ENCODE measurements around the gene PLEKHB2. TPM values are rescaled to one million over a fixed set of nuclear protein-coding genes. Genes with fewer than 3 reads are reported as not detected.
"Not testable (repeated sequence)": the region's sequence is repeated elsewhere in the genome, so short reads cannot be mapped to it uniquely, and the experiment has no call there.

Gene PLEKHB2, protein sequence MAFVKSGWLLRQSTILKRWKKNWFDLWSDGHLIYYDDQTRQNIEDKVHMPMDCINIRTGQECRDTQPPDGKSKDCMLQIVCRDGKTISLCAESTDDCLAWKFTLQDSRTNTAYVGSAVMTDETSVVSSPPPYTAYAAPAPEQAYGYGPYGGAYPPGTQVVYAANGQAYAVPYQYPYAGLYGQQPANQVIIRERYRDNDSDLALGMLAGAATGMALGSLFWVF
- total RNA-seq: 41.3 TPM
- long read RNA-seq, full-length matches to known transcripts: 14 of 82 reads
- long read RNA-seq, partial matches to known transcripts: 63 of 82 reads
- long read RNA-seq, other reads (novel, unspliced or antisense): 5 of 82 reads

DNA sequence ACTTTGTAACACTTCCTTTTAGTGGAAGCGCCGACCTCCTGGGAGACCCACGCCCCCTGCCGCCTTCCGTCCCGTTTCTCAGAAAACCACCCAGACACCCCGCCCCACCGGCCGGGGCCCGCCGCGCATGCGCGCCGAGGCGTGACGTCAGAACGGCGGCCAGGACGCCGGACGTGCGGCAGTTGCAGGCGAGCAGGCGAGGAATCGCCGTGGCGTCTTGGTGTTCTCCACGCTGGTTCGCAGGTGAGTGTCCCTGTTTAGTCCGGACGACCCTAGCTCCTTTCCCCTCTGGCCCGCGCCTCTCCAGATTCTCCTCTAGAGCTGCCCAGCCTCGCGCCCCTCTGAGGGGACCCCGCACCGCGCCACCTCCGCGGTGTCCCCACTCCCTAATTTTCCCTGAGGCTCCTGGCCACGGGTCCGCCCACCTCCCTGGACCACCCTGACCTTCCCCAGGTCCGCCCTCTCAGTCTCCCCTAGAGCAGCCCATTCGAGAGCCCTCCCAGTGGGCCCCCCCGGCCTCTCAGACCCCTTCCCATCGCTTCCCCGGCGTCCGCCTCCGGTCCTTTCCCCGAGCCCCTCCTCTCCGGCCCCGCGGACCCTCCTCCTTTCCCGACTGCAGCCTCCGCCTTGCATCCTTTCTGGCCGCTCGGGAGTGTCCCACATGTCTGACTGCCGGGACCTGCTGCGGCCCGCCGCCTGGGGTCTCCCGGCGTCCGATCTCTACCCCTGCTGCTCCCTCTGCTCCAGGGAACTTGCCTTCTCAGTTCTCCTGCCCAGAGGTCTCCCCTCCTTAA lies at the start of gene PLEKHB2:
Gene PLEKHB2 (plus strand): TSS at position 181 of the 794 bp plus-strand sequence. CDS start 15,606 bp downstream, outside the sequence.
- intact Hi-C loops (cut with DNase I): loop anchor here (1.0 kb wide), 1 partner anchor 12 kb away; the partner anchor contains the start of gene FAM168B
- DNase-seq (ENCODE audit: low spot score): peak; percentile 97

- intact Hi-C loops (cut with DNase I): no loop called here
- DNase-seq (ENCODE audit: low spot score): no peak
These were observed 48.8 kb upstream of the PLEKHB2 start for GRCh38 chr2:131056204-131056931.

GRCh38 chr2:131056932-131057287 lies 48.2 kb upstream of the PLEKHB2 start:
- intact Hi-C loops (cut with DNase I): no loop called here
- DNase-seq (ENCODE audit: low spot score): no peak

DNA sequence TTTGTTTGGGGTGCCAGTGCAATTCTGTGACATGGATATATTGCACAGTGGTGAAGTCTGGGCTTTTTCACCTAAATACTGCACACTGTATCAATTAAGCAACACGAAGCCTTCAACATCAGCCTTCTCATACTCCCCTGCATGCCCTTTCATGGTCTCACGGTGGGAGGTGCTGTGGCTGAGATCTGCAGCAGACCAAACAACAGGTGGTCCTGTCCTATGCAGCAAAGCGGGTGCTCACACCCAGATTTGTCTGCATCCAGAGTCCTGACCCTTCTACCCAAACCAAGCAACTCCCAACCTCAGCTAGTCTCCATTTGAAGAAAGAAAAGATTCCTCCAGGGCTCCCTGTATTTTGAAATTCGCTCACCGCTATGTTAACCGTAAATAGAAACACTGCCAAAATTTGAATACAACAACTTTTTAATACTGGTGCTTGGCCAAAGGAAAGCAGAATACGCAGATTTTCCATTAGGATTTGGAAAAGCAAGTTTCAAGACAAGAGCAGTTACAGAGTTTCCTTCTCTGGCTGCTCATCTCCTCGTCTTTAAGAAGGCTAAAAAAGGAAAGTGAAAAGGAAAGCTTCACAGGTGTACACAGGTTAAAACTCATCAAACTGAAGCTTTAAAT lies 46.8 kb upstream of the PLEKHB2 start:
- no peak for DNase-seq (ENCODE audit: low spot score)
- intact Hi-C loops (cut with DNase I): no loop called here

- intact Hi-C loops (cut with DNase I): no loop called here
- no peak for DNase-seq (ENCODE audit: low spot score)
These were observed 46.2 kb upstream of the PLEKHB2 start for GRCh38 chr2:131058920-131059319.

GRCh38 chr2:131063501-131064283 lies 41.4 kb upstream of the PLEKHB2 start:
- no peak for DNase-seq (ENCODE audit: low spot score)
- intact Hi-C loops (cut with DNase I): no loop called here

DNA sequence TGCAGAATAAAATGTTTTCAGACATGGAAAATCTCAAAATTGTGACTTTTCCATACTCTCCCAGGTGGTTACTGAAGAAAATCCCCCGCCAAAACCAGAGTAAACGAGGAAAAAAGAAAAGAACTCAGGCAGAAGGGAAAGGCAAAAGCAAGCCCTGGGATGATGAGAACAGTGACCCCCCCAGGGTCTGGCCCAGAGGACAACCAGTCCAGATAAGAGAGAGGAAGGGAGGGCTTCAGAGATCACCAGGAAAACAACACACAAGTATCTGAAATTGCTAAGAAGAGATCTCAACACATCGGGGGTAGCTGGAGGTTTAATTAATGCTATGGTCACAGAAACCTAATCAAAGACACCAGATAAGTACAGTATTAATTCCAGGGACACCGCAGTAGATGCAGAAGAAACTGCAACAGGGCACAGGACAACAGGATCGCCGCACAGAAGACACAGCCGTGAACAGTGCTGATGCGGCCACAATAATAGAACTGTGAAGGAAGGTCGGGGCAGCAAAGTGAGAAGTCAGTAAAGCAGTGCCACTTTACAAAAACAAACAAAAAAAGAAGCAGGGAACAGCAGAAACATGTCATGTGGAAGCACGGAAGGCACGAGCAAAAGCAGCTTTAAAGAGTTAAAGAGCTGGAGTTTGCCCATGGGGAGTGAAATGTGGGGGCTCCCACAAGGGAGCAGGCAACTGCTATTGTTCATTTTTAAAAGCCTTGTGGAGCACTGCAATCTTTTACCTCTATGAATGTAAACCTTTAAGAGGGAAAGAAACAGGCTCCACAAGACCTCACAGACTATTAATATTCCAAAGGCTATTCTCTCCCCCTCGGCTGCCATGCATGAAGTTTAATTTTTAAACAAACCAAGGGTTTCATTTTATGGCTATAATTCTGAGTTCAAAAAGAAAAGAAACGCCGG lies 40.3 kb upstream of the PLEKHB2 start:
- intact Hi-C loops (cut with DNase I): no loop called here
- DNase-seq (ENCODE audit: low spot score): no peak

DNA sequence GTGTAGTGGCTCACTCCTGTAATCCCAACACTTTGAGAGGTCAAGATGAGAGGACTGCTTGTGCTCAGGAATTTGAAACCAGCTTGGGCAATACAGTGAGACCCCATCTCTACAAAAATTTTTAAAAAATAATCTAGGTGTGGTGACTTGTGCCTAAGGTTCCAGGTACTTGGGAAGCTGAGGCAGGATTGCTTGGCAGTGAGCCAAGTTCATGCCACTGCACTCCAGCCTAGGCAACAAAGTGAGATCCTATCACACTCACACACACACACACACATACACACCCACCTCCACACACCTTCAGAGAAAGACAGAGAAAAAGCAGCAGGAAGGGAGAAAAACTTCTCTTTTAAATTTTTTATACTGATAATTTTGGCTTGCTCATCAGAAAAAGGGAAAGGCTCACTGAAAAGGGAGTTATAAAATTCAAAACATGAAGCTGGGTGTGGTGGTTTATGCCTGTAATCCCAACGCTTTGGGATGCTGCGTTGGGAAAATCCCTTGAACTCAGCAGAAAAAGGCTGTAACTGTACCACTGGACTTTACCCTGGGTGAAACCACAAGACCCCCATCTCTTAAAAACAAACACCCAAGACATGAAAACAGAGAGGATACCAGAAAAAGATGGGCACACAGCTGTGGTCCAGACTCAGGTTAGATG lies 37.5 kb upstream of the PLEKHB2 start:
- DNase-seq (ENCODE audit: low spot score): no peak
- intact Hi-C loops (cut with DNase I): no loop called here

- DNase-seq (ENCODE audit: low spot score); intact Hi-C loops (cut with DNase I): not testable (repeated sequence)
These were observed 37.0 kb upstream of the PLEKHB2 start for GRCh38 chr2:131068172-131068571.

- intact Hi-C loops (cut with DNase I); DNase-seq (ENCODE audit: low spot score): not testable (repeated sequence)
These were observed 29.6 kb upstream of the PLEKHB2 start for GRCh38 chr2:131075578-131075977.

GRCh38 chr2:131076707-131077106 lies 28.4 kb upstream of the PLEKHB2 start:
- DNase-seq (ENCODE audit: low spot score): no peak
- intact Hi-C loops (cut with DNase I): no loop called here

GRCh38 chr2:131077182-131077846 lies 27.8 kb upstream of the PLEKHB2 start:
- no peak for DNase-seq (ENCODE audit: low spot score)
- intact Hi-C loops (cut with DNase I): no loop called here

GRCh38 chr2:131077966-131078365 lies 27.2 kb upstream of the PLEKHB2 start:
- intact Hi-C loops (cut with DNase I): no loop called here
- DNase-seq (ENCODE audit: low spot score): no peak

DNA sequence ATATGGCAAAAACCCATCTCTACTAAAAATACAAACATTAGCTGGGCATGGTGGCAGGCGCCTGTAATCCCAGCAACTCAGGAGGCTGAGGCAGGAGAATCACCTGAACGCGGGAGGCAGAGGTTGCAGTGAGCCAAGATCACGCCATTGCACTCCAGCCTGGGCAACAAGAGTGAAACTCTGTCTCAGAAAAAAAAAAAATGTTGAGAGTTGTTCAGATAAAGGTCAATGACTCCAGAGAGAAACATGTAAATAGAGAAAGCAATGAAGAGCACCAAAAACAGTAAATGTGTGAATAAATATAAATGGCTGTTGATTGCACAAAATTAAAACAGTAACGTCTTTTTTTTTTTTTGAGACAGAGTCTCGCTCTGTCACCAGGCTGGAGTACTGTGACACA lies 25.2 kb upstream of the PLEKHB2 start:
- DNase-seq (ENCODE audit: low spot score); intact Hi-C loops (cut with DNase I): not testable (repeated sequence)

- no peak for DNase-seq (ENCODE audit: low spot score)
- intact Hi-C loops (cut with DNase I): no loop called here
These were observed 23.9 kb upstream of the PLEKHB2 start for GRCh38 chr2:131081190-131081589.

DNA sequence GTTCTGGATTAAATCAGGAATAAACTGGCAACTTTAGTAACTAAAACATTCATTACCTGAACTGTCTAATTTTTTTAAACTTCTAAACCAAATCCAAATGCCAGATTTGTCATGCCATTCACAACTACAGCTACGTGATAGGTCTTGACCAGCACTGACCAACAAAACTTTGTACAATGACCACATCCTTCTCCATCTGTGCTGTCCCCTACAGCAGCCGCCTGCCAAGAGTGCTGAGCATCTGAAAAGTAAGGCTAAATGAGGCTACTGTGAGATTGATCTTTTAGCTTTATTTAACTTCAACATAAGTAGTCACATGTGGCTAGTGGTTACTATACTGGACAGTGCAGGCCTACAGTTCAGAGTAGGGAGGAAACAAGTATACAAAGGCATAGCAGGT lies 19.5 kb upstream of the PLEKHB2 start:
- DNase-seq (ENCODE audit: low spot score): no peak
- intact Hi-C loops (cut with DNase I): no loop called here

DNA sequence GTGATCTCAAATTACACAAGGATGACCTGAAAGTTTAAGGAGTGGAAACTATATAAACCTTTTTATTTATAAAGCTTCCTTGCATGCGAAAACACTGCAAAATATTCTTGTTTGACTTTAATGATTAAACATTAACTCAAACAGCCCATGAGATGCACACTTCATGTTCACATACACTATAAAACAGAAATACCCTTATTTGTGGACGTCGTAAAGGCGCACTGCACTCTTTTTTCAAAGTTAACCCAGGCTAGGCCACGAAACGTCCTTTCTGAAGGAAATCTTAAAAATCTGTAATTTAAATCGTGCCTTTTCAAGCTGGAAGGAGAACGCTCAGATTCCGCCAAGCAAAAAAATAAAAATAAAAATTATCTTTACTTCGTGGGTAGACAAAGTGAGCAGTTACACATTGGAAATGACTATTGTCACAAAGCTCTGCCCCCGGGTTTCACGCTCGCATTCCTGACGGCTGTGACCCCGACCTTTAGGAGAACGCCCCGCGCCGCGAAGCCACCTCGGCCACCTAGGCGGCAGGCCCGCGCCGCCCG lies 12.6 kb upstream of the PLEKHB2 start:
- DNase-seq (ENCODE audit: low spot score): no peak
- intact Hi-C loops (cut with DNase I): loop anchor here (1.0 kb wide), 1 partner anchor 13 kb away; the partner anchor contains the start of gene PLEKHB2

All from cardiac septum (tissue), 1 donor.